Measurements from ENCODE around the gene CLCN4.
A peak's percentile ranks its signal among the peaks of the same experiment; 100 is the strongest.

The CLCN4 gene

GRCh38 chrX:10119399-10119990 is 37.3 kb upstream of the CLCN4 start:
- peak; percentile 68 for DNase-seq (ENCODE audit: low read depth)
- peak; percentile 78 for TF ChIP-seq CTCF (IDR thresholded peaks at IDR 0.05; ENCODE audit: low read depth, low read length, missing control alignments)
- no peak overlapping the region for H3K4me3 ChIP-seq (ENCODE audit: low read depth, low read length)

GRCh38 chrX:10120331-10120730 is 36.4 kb upstream of the CLCN4 start:
- no peak overlapping the region for H3K4me3 ChIP-seq (ENCODE audit: low read depth, low read length)
- no peak for DNase-seq (ENCODE audit: low read depth)
- TF ChIP-seq CTCF (IDR thresholded peaks at IDR 0.05; ENCODE audit: low read depth, low read length, missing control alignments): no peak

- no peak for DNase-seq (ENCODE audit: low read depth)
- no peak for TF ChIP-seq CTCF (IDR thresholded peaks at IDR 0.05; ENCODE audit: low read depth, low read length, missing control alignments)
- no peak overlapping the region for H3K4me3 ChIP-seq (ENCODE audit: low read depth, low read length)
Measured at GRCh38 chrX:10120828-10121227, 35.9 kb upstream of the CLCN4 start.

GRCh38 chrX:10121787-10122186 is 35.0 kb upstream of the CLCN4 start:
- DNase-seq (ENCODE audit: low read depth): no peak
- TF ChIP-seq CTCF (IDR thresholded peaks at IDR 0.05; ENCODE audit: low read depth, low read length, missing control alignments): no peak
- no peak overlapping the region for H3K4me3 ChIP-seq (ENCODE audit: low read depth, low read length)

GRCh38 chrX:10124506-10125247 is 32.1 kb upstream of the CLCN4 start:
- no peak for TF ChIP-seq CTCF (IDR thresholded peaks at IDR 0.05; ENCODE audit: low read depth, low read length, missing control alignments)
- no peak for DNase-seq (ENCODE audit: low read depth)

GRCh38 chrX:10125248-10125615 is 31.5 kb upstream of the CLCN4 start:
- DNase-seq (ENCODE audit: low read depth): no peak
- no peak overlapping the region for H3K4me3 ChIP-seq (ENCODE audit: low read depth, low read length)
- TF ChIP-seq CTCF (IDR thresholded peaks at IDR 0.05; ENCODE audit: low read depth, low read length, missing control alignments): no peak

More at GRCh38 chrX:10124506-10125247, 32.1 kb upstream of the CLCN4 start:
- H3K4me3 ChIP-seq (ENCODE audit: low read depth, low read length): no peak overlapping the region

- no peak overlapping the region for H3K4me3 ChIP-seq (ENCODE audit: low read depth, low read length)
- TF ChIP-seq CTCF (IDR thresholded peaks at IDR 0.05; ENCODE audit: low read depth, low read length, missing control alignments): no peak
- DNase-seq (ENCODE audit: low read depth): no peak
Measured at GRCh38 chrX:10126044-10126443, 30.7 kb upstream of the CLCN4 start.
